OCI-LY3 (cell line): Measurements from ENCODE around the gene CDKN2A.

Experiments
- H2AFZ ChIP-seq: fragments of 200-600, 300-600 bp; shearing (Covaris generic); 2 replicates; pipeline ENCODE4 v1.6.0; 2014; ENCODE audit warnings: antibody characterized with exemption, low read depth, low read length
- H3K27ac ChIP-seq: fragments of 200-600, 300-600 bp; sonication (generic); 2 replicates; pipeline ENCODE4 v1.5.1; 2014; ENCODE audit warnings: mild to moderate bottlenecking, low read length, moderate library complexity, mixed read lengths
- H3K27me3 ChIP-seq: fragments of 200-600, 300-600 bp; sonication (generic); 2 replicates; pipeline ENCODE4 v1.6.1; 2014; ENCODE audit warnings: low read depth, low read length, mixed read lengths
- H3K36me3 ChIP-seq: fragments of 200-600, 300-600 bp; sonication (generic); replicated peaks from 2 replicates; pipeline ENCODE3; 2014; ENCODE audit warnings: low read depth, low read length, mixed read lengths
- H3K4me1 ChIP-seq: fragments of 300-600, 200-600 bp; sonication (generic); 2 replicates; pipeline ENCODE4 v1.6.1; 2014; ENCODE audit warnings: low read length, mixed read lengths
- H3K4me2 ChIP-seq: fragments of 200-600, 300-600 bp; sonication (generic); 2 replicates; pipeline ENCODE4 v1.6.1; 2014; ENCODE audit warnings: low read length, mixed read lengths
- H3K4me3 ChIP-seq: fragments of 300-600, 200-600 bp; sonication (generic); 2 replicates; pipeline ENCODE4 v1.5.1; 2014; ENCODE audit warnings: antibody characterized with exemption, mild to moderate bottlenecking, low read length, moderate library complexity
- H3K79me2 ChIP-seq: fragments of 300-600, 200-600 bp; shearing (Covaris generic); 2 replicates; pipeline ENCODE4 v1.6.1; 2014; ENCODE audit warnings: mild to moderate bottlenecking, low read length, mixed read lengths
- H3K9ac ChIP-seq: fragments of 300-600, 200-600 bp; shearing (Covaris generic); 2 replicates; pipeline ENCODE4 v1.6.0; 2014; ENCODE audit warnings: mild to moderate bottlenecking, low read length, moderate library complexity
- H3K9me3 ChIP-seq: fragments of 200-600, 300-600 bp; shearing (Covaris generic); 2 replicates; pipeline ENCODE4 v1.6.1; 2014; ENCODE audit warnings: low read length, mixed read lengths; ENCODE audit not compliant: insufficient read depth
- H4K20me1 ChIP-seq: fragments of 200-600, 300-600 bp; sonication (generic); 2 replicates; pipeline ENCODE4 v1.6.1; 2016; ENCODE audit warnings: low read length, mixed read lengths; ENCODE audit not compliant: insufficient read depth
- CTCF ChIP-seq: fragments of 200-600, 300-600 bp; sonication (generic); IDR thresholded peaks from 2 replicates; pipeline ENCODE4 v1.5.1; 2014; ENCODE audit warnings: antibody characterized with exemption, low read length, low read depth
- EZH2phosphoT487 ChIP-seq: fragments of 200-600 bp; shearing (Covaris generic); IDR thresholded peaks from 2 replicates; pipeline ENCODE4 v1.6.1; 2018; ENCODE audit warnings: antibody characterized with exemption, mixed run types, low read depth

Gene CDKN2A

GRCh38 chr9:22010866-22011625 lies 16.9 kb upstream of the CDKN2A start:
- Histone ChIP-seq H3K36me3 (no peaks in the 10 kb centered on the region), H3K9ac (no peak overlapping the region), H3K4me3 (no peak overlapping the region), H3K9me3 (no peaks in the 10 kb centered on the region), H3K27me3 (no peaks in the 10 kb centered on the region), H3K4me1 (no peaks in the 10 kb centered on the region), H3K4me2 (no peak overlapping the region), H4K20me1 (no peaks in the 10 kb centered on the region), H3K79me2 (no peaks in the 10 kb centered on the region), H2AFZ (no peak overlapping the region), H3K27ac (no peak overlapping the region)
- TF ChIP-seq EZH2phosphoT487, result no peak
- TF ChIP-seq CTCF, result no peak

DNA sequence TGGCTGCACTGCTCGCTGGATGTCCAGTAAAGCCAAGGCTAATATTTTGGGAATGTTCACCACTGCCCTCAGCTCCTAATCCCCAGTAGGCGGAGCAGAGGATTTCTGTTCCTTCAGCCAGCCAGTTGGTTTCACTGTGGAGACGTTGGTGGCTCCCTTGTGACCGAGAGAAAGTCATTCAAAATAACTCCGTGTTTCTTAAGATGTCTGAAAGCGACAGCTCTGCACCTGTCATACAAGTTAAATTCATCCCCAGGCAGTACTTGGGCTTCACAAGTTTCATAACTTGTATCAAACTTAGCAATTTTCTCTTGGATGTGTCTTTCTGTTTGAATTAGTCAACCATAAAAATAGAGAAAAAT lies 15.3 kb upstream of the CDKN2A start:
- no peaks in the 10 kb centered on the region for H3K36me3 ChIP-seq
- no peaks in the 10 kb centered on the region for H3K4me1 ChIP-seq
- no peaks in the 10 kb centered on the region for H4K20me1 ChIP-seq
- H3K9me3 ChIP-seq, result no peaks in the 10 kb centered on the region
- no peak overlapping the region for H3K4me2 ChIP-seq
- TF ChIP-seq EZH2phosphoT487, result no peak
- no peak for TF ChIP-seq CTCF
- H3K27me3 ChIP-seq, result no peaks in the 10 kb centered on the region
- no peak overlapping the region for H3K27ac ChIP-seq
- no peak overlapping the region for H3K9ac ChIP-seq
- no peak overlapping the region for H2AFZ ChIP-seq
- H3K79me2 ChIP-seq, result no peaks in the 10 kb centered on the region
- no peak overlapping the region for H3K4me3 ChIP-seq

GRCh38 chr9:22008717-22009505 lies 14.7 kb upstream of the CDKN2A start, which contains the start of gene CDKN2B:
CDKN2B (minus strand) TSS chr9:22009305; CDS start chr9:22008953, 352 bp downstream.
- no peaks in the 10 kb centered on the region for H3K27me3 ChIP-seq
- no peaks in the 10 kb centered on the region for H3K79me2 ChIP-seq
- H3K4me2 ChIP-seq, result no peak within 1 kb of the TSS
- H2AFZ ChIP-seq, result no peak within 1 kb of the TSS
- H3K4me3 ChIP-seq, result no peak within 1 kb of the TSS
- no peaks in the 10 kb centered on the region for H3K36me3 ChIP-seq
- no peak within 1 kb of the TSS for H3K27ac ChIP-seq
- H3K9me3 ChIP-seq, result no peaks in the 10 kb centered on the region
- no peaks in the 10 kb centered on the region for H3K4me1 ChIP-seq
- H4K20me1 ChIP-seq, result no peaks in the 10 kb centered on the region
- no peak within 1 kb of the TSS for H3K9ac ChIP-seq
- no peak for TF ChIP-seq CTCF
- TF ChIP-seq EZH2phosphoT487, result no peak

- Histone ChIP-seq H3K4me1 (no peaks in the 10 kb centered on the region), H3K4me3 (no peak overlapping the region), H3K27ac (no peak overlapping the region), H4K20me1 (no peaks in the 10 kb centered on the region), H3K9me3 (no peaks in the 10 kb centered on the region), H3K9ac (no peak overlapping the region), H3K79me2 (no peaks in the 10 kb centered on the region), H2AFZ (no peak overlapping the region), H3K36me3 (no peaks in the 10 kb centered on the region), H3K27me3 (no peaks in the 10 kb centered on the region), H3K4me2 (no peak overlapping the region)
- no peak for TF ChIP-seq EZH2phosphoT487
- no peak for TF ChIP-seq CTCF
Measured at GRCh38 chr9:22008384-22008716, 14.2 kb upstream of the CDKN2A start.
